HG03520 (cell line): Measurements from ENCODE around the gene CSF3.
"Not testable (repeated sequence)": the region's sequence is repeated elsewhere in the genome, so short reads cannot be mapped to it uniquely, and the experiment has no call there.

Source experiments
- ATAC-seq: cut with Tn5 transposase; IDR thresholded peaks from one replicate; pipeline ENCODE4 v1.9.1; 2021; ENCODE audit warnings: mild to moderate bottlenecking, moderate library complexity; ENCODE audit not compliant: unreplicated experiment

CSF3 gene

DNA sequence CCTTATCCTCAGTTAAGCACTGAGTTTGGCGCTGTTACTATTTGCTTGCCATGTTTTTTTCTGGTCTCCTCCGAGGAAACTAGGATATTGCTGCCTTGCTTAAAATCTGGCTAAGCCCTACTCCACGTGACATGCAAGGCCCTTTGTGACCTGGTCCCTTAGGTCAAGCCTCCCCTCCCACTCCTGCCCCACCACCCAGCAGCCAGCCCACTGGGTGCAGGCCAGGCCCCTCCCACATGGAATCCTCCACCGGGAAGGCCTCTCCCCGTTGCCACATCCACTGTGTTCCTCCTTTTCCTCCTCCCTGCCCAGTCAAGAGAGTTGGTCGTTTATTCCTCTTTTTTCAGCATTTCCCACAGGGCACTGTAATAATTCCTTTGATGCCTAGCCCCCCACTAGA is 18.4 kb upstream of the CSF3 start:
- no peak for ATAC-seq

DNA sequence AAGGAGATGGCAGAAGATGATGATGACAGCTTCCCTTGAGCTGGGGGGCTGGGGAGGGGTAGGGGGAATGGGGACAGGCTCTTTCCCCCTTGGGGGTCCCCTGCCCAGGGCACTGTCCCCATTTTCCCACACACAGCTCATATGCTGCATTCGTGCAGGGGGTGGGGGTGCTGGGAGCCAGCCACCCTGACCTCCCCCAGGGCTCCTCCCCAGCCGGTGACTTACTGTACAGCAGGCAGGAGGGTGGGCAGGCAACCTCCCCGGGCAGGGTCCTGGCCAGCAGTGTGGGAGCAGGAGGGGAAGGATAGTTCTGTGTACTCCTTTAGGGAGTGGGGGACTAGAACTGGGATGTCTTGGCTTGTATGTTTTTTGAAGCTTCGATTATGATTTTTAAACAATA is 17.7 kb upstream of the CSF3 start:
- no peak for ATAC-seq

DNA sequence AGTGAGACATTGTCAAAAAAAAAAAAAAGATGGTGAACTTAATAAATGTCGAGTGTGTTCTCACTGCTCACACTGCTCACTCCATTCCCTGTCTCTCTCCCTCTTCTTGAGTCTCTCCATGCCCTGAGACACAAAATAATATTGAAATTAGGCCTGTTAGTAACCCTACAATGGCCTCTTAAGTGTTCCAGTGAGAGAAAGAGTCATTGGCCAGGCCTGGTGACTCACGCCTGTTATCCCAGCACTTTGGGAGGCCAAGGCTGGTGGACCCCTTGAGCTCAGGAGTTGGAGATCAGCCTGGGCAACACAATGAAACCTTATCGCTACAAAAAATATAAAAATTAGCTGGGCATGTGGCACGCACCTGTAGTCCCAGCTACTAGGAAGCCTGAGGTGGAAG is 16.2 kb upstream of the CSF3 start:
- ATAC-seq: no peak

GRCh38 chr17:40000161-40000560 is 15.1 kb upstream of the CSF3 start:
- no peak for ATAC-seq

DNA sequence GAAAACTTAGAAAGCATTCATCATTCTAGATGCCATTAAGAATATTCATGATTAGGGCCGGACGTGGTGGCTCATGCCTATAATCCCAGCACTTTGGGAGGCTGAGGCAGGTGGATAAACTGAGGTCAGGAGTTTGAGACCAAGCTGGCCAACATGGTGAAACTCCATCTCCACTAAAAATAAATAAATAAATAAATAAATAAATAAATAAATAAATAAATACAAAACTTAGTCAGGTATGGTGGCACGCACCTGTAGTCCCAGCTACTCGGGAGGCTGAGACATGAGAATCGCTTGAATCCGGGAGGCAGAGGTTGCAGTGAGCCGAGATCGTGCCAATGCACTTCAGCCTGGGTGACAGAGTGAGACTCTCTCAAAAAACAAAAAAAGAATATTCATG is 13.9 kb upstream of the CSF3 start:
- not testable (repeated sequence) for ATAC-seq

- no peak for ATAC-seq
These were observed 11.2 kb upstream of the CSF3 start for GRCh38 chr17:40004072-40004471.

DNA sequence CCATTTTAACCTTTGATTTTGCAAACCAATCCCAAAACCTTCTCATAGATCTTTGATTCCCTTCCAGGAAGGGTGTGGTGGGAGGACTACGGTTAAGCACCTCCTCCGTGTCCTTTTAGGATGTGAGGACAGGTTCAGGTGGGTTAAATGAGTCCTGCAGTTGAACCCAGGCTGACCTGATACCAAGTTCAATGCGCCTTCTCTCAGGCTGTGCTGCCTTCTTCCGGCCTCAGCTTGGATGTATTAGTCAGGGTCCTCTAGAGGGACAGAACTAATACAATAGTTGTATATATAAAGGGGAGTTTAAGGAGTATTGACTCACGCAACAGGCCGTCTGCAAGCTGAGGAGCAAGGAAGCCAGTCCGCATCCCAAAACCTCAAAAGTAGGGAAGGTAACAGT is 10.5 kb upstream of the CSF3 start:
- ATAC-seq: no peak

- no peak for ATAC-seq
These were observed 9.7 kb upstream of the CSF3 start for GRCh38 chr17:40005520-40005919.

DNA sequence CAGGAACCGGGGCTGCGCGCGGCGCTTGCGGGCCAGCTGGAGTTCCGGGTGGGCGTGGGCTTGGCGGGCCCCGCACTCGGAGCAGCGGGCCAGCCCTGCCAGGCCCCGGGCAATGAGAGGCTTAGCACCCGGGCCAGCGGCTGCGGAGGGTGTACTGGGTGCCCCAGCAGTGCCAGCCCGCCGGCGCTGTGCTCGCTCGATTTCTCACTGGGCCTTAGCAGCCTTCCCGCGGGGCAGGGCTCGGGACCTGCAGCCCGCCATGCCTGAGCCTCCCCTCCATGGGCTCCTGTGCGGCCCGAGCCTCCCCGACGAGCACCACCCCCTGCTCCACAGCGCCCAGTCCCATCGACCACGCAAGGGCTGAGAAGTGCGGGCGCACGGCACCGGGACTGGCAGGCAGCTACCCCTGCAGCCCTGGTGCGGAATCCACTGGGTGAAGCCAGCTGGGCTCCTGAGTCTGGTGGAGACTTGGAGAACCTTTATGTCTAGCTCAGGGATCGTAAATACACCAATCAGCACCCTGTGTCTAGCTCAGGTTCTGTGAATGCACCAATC is 4.2 kb upstream of the CSF3 start:
- not testable (repeated sequence) for ATAC-seq

GRCh38 chr17:40012017-40012647 is 3.1 kb upstream of the CSF3 start:
- ATAC-seq: not testable (repeated sequence)

DNA sequence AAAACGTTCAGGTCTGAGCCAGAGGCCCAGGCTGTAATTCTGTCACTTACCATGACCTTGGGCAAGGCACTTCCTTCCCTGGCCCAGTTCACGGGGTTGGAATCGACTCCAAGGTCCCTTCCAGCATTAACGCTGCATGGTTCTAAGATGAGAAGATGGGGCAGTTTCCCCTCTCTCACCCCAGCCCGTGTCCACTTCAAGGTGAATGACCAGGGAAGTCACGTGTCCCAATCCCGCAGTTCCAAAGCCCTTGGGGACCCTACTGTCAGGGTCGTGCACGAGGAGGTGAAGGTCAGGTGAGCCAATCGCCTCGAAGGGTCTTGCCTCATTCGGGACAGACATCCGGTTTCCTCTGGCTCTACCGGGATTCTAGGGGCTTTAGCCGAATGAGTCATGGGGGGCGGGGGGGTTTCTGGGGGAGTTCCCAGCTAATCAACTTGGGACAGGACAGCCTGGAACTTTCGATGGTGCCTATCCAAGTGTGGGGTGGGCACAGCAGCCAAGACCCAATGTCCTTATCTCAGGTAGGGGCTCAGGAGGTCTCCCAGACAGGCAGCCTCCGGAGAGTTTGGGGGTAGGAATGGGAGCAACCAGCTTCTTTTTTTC is 762 bp upstream of the CSF3 start:
- ATAC-seq: no peak

- no peak for ATAC-seq
These were observed 1.1 kb downstream of the CSF3 start for GRCh38 chr17:40015998-40016985.

GRCh38 chr17:40017422-40018080 is 2.3 kb downstream of the CSF3 start:
- no peak for ATAC-seq

- ATAC-seq: no peak
These were observed 3.2 kb downstream of the CSF3 start for GRCh38 chr17:40018211-40019121.

DNA sequence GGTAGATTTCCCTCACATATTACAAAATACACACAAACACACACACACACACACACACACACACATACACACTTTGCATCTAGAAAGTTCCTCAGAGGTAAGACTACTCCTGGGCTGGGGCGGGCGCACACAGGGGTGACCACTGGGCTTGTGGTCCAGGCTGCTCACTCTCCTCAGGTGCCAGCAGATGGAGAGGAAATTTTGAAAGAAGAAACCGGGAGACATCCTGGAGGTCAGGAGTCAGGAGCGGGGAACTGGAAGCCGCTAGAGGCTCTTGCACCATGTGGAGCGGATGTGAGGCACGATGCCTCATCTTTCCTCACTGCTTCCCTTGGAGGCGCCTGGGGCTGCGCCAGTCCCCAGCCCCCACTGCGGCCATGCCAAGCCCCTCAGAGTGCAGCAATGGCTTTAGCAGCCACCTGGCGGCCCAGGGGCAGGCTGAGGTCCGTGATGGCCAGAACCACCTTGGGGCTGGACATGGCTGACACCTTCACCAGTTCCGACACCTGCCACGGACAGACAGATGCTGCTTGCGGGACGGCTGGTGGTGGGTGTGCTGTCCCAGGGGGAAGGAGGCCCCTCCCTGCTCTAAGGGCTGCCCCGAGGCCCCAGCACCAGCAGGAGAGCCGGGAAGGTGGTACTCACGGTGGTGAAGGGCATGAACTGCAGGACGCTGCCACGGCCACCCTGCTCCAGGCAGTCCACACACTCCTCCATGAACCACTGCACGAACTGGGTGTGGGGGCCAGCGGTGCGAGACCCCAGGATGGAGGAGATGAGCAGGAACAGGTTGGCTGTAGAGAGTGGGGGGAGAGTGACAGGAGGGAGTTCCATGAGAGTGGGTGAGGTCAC is 4.1 kb downstream of the CSF3 start:
- ATAC-seq: no peak

DNA sequence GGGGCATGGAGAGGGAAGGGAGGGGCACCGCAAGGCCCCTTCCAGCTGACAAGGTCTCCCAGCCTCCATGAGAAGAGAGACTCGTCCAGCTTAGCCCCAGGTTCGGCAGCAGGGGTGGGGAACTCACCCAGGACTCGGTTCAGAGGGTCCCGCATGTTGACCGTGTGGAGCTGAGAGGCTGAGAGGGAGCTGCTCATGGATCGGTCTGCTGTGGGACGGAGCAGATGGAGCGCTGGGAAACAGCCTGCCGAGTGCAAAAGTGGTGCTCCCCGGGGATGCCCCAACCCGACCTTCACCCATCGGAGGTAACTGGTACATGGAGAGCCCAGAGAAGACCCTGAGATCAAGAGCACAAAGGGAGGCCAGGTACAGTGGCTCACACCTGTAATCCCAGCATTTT is 4.9 kb downstream of the CSF3 start:
- ATAC-seq: no peak

DNA sequence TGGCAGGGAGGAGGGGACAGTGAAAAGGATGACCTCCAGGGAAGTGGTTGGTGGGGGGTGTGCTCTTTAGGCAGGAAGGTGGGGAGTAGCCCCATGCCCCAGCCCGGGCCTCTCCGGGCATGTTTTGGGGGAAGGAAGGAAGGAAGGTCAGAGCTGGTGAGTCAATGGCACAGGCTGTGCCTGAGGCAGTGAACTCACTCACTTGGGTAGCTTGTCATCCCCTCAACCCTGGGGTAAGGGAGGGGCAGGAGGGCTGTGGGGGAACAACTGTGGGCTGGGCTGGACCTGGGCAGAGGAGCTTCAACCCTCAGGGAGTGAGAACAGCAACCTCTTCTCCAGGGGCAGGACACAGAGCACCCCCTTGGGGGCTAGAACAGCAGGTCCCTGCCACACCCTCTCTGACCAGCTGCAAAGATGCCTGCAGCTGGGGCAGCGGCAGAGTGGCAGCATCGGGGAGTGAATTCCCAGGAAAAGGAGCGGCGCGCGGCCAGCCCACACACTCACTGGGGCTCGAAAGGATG is 6.3 kb downstream of the CSF3 start:
- no peak for ATAC-seq

GRCh38 chr17:40022497-40022896 is 7.3 kb downstream of the CSF3 start:
- no peak for ATAC-seq
